Stimulated activated CD4-positive, alpha-beta T cell treated with anti-CD3 and anti-CD28 coated beads, Interleukin-12 subunit alpha, Interleukin-12 subunit beta, amount 100 ng/mL, for 48 hours (primary cell): ENCODE measurements around the gene IQSEC1.

Source experiments
- DNase-seq, 3 donors: peaks; one replicate each; pipeline ENCODE4 v3.0.0-alpha.2; 2020; ENCODE audit warnings: low read depth in 2 of 3, low spot score in 1 of 3

Gene IQSEC1

GRCh38 chr3:12916159-12916558 lies 157.1 kb downstream of the IQSEC1 start:
- no peak for DNase-seq

GRCh38 chr3:12914088-12914487 lies 159.1 kb downstream of the IQSEC1 start:
- no peak for DNase-seq

- DNase-seq, result no peak
These were observed 161.3 kb downstream of the IQSEC1 start for GRCh38 chr3:12911881-12912415.

- no peak for DNase-seq
These were observed 162.7 kb downstream of the IQSEC1 start for GRCh38 chr3:12910356-12911099.

GRCh38 chr3:12909710-12910109 lies 163.5 kb downstream of the IQSEC1 start:
- DNase-seq, result no peak

GRCh38 chr3:12908859-12909258 lies 164.4 kb downstream of the IQSEC1 start:
- DNase-seq, result no peak

- DNase-seq, result no peak
These were observed 165.0 kb downstream of the IQSEC1 start for GRCh38 chr3:12908136-12908730.

GRCh38 chr3:12907729-12908128 lies 165.5 kb downstream of the IQSEC1 start:
- no peak for DNase-seq

GRCh38 chr3:12907296-12907695 lies 165.9 kb downstream of the IQSEC1 start:
- no peak for DNase-seq

GRCh38 chr3:12906916-12907290 lies 166.3 kb downstream of the IQSEC1 start:
- no peak for DNase-seq

- no peak for DNase-seq
These were observed 166.9 kb downstream of the IQSEC1 start for GRCh38 chr3:12906141-12906915.

GRCh38 chr3:12905316-12906071 lies 167.7 kb downstream of the IQSEC1 start:
- DNase-seq, result no peak

- no peak for DNase-seq
These were observed 168.3 kb downstream of the IQSEC1 start for GRCh38 chr3:12904951-12905315.

GRCh38 chr3:12903881-12904280 lies 169.3 kb downstream of the IQSEC1 start:
- DNase-seq, result no peak

- no peak for DNase-seq
These were observed 170.0 kb downstream of the IQSEC1 start for GRCh38 chr3:12903000-12903800.

GRCh38 chr3:12902181-12902999 lies 170.8 kb downstream of the IQSEC1 start:
- DNase-seq, result no peak

GRCh38 chr3:12901623-12902045 lies 171.6 kb downstream of the IQSEC1 start:
- no peak for DNase-seq

- DNase-seq, result no peak
These were observed 172.3 kb downstream of the IQSEC1 start for GRCh38 chr3:12900885-12901411.
